Loucy (cell line): Measurements from ENCODE around the gene PSMG3.

Experiments used
- EZH2phosphoT487 ChIP-seq: fragments of 200-600 bp; IDR thresholded peaks from 2 replicates; pipeline ENCODE4 v1.6.1; 2018; ENCODE audit warnings: antibody characterized with exemption, mild to moderate bottlenecking, moderate library complexity, borderline replicate concordance
- TF ChIP-seq, protein P1 (sequence below): fragments of 200-600 bp; sonication (generic); conservative IDR thresholded peaks from 2 replicates; pipeline ENCODE4 v1.5.1; 2014; ENCODE audit warnings: mild to moderate bottlenecking, antibody characterized with exemption, low read length

DNA sequence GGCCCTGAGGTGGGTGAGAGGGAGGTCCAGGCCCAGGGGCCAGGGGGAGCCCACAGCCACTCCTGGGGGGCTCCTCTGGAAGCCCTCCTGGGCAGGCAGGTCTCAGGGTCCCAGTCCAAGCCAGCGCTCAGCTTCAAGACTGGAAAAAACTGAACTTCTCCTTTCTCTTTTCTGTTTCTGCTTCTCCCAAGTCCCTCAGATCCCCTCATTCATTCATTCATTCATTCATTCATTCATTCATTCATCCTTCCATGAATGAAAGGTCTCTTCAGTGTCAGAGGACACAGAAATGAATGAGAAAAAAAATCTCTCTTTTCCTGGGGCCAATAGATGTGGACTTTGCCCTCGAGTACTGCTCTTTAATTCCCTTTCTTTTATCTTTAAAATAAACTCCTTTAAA lies 34.6 kb upstream of the PSMG3 start:
- TF ChIP-seq, protein P1, sequence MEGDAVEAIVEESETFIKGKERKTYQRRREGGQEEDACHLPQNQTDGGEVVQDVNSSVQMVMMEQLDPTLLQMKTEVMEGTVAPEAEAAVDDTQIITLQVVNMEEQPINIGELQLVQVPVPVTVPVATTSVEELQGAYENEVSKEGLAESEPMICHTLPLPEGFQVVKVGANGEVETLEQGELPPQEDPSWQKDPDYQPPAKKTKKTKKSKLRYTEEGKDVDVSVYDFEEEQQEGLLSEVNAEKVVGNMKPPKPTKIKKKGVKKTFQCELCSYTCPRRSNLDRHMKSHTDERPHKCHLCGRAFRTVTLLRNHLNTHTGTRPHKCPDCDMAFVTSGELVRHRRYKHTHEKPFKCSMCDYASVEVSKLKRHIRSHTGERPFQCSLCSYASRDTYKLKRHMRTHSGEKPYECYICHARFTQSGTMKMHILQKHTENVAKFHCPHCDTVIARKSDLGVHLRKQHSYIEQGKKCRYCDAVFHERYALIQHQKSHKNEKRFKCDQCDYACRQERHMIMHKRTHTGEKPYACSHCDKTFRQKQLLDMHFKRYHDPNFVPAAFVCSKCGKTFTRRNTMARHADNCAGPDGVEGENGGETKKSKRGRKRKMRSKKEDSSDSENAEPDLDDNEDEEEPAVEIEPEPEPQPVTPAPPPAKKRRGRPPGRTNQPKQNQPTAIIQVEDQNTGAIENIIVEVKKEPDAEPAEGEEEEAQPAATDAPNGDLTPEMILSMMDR: no peak
- TF ChIP-seq EZH2phosphoT487: no peak
